C4-2B (cell line): ENCODE data around the gene COL23A1.

ENCODE experiments used
- H3K27ac ChIP-seq: fragments of 450-650 bp; 2 replicates; pipeline ENCODE4 v1.5.1; 2017
- ZFX ChIP-seq: fragments of 450-650 bp; IDR thresholded peaks from 2 replicates; pipeline ENCODE4 v1.6.1; 2017
- TF ChIP-seq, protein P1 (sequence below): fragments of 450-650 bp; conservative IDR thresholded peaks from 2 replicates; pipeline ENCODE4 v1.5.1; 2017; ENCODE audit warnings: mild to moderate bottlenecking

The COL23A1 gene

DNA sequence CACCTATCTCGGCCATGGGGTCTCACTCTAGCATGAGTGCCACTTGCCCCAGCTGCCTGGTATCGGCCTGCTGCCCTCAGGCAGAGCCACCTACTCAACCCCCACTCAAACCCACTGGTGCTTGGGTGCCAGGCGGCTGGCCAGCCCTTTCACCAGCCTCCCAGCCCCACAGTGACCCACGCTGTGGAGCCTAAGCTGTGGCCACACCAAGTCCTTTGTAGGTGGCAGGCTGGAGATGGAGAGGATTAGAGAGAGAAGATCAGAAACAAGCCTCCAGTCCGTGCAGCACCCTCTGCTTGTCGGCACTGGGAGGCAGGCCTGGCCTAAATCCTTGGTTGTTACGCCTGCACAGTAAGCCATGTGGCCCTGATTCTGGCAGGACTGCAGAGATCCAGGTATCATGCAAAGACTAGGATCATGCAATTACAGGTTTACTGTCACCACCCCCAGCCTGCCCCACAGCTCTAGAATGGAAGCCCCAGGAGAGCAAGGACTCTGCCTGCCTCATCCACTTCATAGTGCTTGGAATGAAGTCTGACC, 171.7 kb downstream of the COL23A1 start:
- no peak overlapping the region for H3K27ac ChIP-seq
- no peak for TF ChIP-seq ZFX
- TF ChIP-seq, protein P1, sequence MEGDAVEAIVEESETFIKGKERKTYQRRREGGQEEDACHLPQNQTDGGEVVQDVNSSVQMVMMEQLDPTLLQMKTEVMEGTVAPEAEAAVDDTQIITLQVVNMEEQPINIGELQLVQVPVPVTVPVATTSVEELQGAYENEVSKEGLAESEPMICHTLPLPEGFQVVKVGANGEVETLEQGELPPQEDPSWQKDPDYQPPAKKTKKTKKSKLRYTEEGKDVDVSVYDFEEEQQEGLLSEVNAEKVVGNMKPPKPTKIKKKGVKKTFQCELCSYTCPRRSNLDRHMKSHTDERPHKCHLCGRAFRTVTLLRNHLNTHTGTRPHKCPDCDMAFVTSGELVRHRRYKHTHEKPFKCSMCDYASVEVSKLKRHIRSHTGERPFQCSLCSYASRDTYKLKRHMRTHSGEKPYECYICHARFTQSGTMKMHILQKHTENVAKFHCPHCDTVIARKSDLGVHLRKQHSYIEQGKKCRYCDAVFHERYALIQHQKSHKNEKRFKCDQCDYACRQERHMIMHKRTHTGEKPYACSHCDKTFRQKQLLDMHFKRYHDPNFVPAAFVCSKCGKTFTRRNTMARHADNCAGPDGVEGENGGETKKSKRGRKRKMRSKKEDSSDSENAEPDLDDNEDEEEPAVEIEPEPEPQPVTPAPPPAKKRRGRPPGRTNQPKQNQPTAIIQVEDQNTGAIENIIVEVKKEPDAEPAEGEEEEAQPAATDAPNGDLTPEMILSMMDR, result no peak

DNA sequence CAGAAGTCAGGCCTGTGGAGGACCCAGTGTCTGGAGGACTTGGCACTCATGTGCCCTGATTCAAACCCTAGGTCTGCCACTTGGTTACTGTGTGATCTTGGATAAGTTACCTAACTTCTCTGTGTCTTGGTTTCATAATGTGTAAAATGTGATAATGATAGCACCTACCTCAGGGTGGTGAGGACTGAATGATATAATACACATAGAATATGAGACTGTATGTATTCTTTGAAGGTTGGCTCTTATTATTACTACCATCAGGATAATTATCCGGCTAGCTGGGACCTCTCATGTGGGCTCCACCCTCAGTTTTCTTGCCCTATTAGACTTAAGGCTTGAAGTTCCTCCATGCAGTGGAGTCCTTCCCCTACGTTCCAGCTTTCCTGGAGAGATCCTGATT, 172.2 kb downstream of the COL23A1 start:
- H3K27ac ChIP-seq, result no peak overlapping the region
- TF ChIP-seq ZFX, result no peak
- TF ChIP-seq, protein P1, result no peak

DNA sequence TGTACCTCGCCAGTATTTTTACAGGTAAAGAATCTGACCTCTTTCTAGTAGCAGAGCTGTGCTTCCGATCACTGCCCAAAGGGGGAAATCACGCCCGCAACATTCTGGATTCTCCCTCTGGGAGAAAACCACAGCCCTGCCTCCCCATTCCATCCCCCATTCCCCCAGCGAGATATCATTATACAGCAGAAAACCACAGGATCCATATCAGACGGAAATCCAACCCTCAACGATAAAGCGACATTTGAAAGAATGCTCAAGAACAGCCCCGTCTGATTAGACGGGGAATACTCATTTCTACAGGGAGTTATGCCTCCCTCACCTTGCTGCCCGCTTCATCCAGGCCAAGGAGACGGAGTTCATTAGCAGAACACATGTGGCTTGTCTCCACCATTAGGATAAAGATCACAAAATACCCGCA, 172.8 kb downstream of the COL23A1 start:
- no peak overlapping the region for H3K27ac ChIP-seq
- TF ChIP-seq, protein P1, result no peak
- no peak for TF ChIP-seq ZFX

DNA sequence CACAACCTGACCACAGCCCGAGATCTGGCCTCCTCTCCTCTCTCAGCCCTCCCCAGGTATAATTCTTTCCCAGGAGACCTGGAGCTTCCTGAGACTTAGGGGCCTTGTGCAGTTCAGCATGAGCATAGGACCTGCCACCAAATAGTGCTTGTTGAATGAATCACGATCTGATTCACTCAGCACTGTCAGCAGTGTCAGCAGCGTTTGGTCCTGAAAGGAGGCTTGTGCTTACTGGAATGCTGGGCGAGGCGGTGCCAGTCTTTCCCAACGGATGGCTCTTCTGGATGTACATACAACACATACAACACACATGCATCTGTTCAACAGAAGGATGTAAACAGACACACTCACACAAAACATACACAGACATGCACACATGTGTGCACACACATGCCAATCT, 173.3 kb downstream of the COL23A1 start:
- no peak overlapping the region for H3K27ac ChIP-seq

DNA sequence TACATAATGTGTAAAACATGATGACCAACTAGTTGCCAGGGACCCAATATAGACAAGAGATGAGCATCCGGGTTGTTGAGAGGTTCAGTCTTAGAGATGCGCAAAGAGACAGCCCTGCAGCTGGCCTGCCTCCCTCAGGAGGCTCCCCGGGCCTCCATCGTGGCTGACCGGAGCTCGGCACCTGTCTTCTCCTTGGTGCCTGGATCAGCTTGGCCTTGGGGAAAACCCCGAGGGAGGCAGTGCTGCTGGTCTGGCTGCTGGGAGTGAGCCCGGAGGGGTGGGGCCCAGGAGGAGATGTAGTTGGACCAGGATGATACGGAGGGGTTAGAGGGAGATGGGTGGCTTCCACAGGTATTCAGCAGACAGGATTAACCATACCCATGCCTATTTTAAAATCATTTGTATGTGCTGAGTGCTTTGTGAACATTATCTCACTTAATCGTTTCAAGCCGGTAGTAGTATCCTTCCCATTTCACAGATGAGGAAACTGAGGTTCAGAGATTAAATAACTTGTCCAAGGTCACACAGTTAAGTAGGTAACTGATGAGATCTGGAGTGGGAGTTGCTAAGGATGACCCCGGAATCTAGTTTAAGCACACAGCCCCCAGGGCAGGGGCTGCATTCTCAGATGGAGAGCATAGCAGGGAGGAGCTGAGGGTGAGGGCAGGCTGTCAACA, 173.8 kb downstream of the COL23A1 start:
- no peak for TF ChIP-seq ZFX
- TF ChIP-seq, protein P1, result no peak
- H3K27ac ChIP-seq, result no peak overlapping the region

More for the DNA sequence above, 173.3 kb downstream of the COL23A1 start:
- TF ChIP-seq, protein P1, result no peak
- no peak for TF ChIP-seq ZFX

DNA sequence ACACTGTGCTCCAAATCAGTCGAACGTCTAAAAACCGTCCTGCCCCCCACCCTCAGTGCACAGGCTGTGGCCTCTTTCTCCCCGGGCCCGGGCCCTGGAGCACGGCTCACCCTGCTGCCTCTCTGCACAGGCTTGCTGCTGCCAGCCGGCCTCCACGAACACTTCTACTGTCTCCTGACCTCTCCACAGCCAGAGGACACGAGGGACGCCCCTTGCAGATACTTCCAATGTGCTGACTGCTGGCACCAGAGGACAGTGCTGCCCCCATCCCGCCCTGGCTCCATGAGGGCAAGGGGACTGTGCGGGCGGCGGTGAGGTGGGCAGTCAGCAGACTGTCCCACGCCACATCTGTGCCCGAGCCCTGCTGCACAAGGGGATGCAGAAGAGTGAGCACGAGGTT, 174.8 kb downstream of the COL23A1 start:
- H3K27ac ChIP-seq, result no peak overlapping the region
- TF ChIP-seq ZFX, result no peak
- TF ChIP-seq, protein P1, result no peak

DNA sequence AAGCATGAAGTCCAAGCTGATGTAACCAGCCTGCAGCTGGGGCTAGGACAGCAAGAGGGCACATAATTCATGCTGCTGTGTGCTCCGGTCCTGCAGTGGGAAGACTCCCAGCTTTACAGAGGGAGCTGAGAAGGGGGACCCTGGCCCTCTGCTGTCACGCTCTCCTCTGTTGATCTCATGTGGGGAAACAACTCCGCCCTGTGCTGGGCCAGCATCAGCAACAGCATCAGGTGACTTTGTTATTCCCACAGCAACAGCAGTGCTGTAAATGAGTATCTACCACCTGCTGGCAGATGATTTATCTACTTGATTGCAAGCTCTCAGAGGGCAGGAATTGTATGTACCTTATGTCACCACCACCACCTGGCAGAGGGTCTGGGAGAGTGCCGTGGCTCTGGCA, 176.2 kb downstream of the COL23A1 start:
- no peak overlapping the region for H3K27ac ChIP-seq
- TF ChIP-seq ZFX, result no peak
- TF ChIP-seq, protein P1, result no peak
